ENCODE results near the gene KRT39.

Gene KRT39

GRCh38 chr17:40981115-40981514, 14.4 kb upstream of the KRT39 start:
- TF ChIP-seq, protein P1, sequence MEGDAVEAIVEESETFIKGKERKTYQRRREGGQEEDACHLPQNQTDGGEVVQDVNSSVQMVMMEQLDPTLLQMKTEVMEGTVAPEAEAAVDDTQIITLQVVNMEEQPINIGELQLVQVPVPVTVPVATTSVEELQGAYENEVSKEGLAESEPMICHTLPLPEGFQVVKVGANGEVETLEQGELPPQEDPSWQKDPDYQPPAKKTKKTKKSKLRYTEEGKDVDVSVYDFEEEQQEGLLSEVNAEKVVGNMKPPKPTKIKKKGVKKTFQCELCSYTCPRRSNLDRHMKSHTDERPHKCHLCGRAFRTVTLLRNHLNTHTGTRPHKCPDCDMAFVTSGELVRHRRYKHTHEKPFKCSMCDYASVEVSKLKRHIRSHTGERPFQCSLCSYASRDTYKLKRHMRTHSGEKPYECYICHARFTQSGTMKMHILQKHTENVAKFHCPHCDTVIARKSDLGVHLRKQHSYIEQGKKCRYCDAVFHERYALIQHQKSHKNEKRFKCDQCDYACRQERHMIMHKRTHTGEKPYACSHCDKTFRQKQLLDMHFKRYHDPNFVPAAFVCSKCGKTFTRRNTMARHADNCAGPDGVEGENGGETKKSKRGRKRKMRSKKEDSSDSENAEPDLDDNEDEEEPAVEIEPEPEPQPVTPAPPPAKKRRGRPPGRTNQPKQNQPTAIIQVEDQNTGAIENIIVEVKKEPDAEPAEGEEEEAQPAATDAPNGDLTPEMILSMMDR (IDR thresholded peaks at IDR 0.05; ENCODE audit: extremely low read depth, missing control alignments), result no peak
- DNase-seq (ENCODE audit: low spot score), result no peak

- DNase-seq (ENCODE audit: low spot score), result no peak
- TF ChIP-seq, protein P1 (IDR thresholded peaks at IDR 0.05; ENCODE audit: extremely low read depth, missing control alignments), result no peak
Observed at GRCh38 chr17:40980596-40980995, 13.8 kb upstream of the KRT39 start.

GRCh38 chr17:40980117-40980516, 13.4 kb upstream of the KRT39 start:
- no peak for DNase-seq (ENCODE audit: low spot score)
- TF ChIP-seq, protein P1 (IDR thresholded peaks at IDR 0.05; ENCODE audit: extremely low read depth, missing control alignments), result no peak

DNA sequence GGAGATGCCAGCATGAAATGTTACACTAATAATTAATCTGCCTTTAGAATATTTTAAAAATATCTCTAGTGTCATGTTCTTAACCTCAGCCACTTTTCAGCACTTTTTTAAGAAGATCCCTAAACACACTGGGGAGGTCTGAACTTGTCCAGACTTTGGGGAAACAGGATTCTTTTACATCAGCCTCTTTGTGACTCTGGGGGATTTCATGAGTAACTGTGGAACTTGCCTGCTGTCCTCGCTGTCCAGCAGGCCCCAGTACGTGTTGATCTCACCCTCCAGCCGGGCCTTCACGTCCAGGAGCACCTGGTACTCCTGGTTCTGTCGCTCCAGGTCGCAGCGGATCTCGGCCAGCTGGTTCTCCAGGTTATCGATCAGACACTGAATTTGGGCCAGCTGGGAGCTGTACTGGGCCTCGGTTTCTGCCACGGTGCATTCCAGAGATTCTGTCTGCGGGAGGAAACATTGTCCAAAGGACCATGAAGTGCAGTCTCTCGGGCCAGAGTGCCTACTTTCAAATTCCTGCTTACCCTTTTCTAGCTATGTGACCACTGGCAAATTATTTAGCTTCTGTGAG, 11.9 kb upstream of the KRT39 start:
- TF ChIP-seq, protein P1 (IDR thresholded peaks at IDR 0.05; ENCODE audit: extremely low read depth, missing control alignments), result no peak
- DNase-seq (ENCODE audit: low spot score), result no peak

GRCh38 chr17:40975516-40975915, 8.8 kb upstream of the KRT39 start:
- TF ChIP-seq, protein P1 (IDR thresholded peaks at IDR 0.05; ENCODE audit: extremely low read depth, missing control alignments), result no peak
- no peak for DNase-seq (ENCODE audit: low spot score)

- TF ChIP-seq, protein P1 (IDR thresholded peaks at IDR 0.05; ENCODE audit: extremely low read depth, missing control alignments), result no peak
- no peak for DNase-seq (ENCODE audit: low spot score)
Observed at GRCh38 chr17:40974366-40974765, 7.6 kb upstream of the KRT39 start.

- TF ChIP-seq, protein P1 (IDR thresholded peaks at IDR 0.05; ENCODE audit: extremely low read depth, missing control alignments), result no peak
- no peak for DNase-seq (ENCODE audit: low spot score)
Observed at GRCh38 chr17:40967582-40967981, 834 bp upstream of the KRT39 start.

Data from GM20000 (cell line).